NCI-H2081 (cell line): ENCODE data around the gene DENND1B.
A peak's percentile ranks its signal among the peaks of the same experiment; 100 is the strongest.
"Not testable (repeated sequence)": the region's sequence is repeated elsewhere in the genome, so short reads cannot be mapped to it uniquely, and the experiment has no call there.

Experiments used
- DNase-seq, 2 experiments: peaks; one replicate each; lab custom pipeline; 2025; lab: John Stamatoyannopoulos, UW

DENND1B gene

DNA sequence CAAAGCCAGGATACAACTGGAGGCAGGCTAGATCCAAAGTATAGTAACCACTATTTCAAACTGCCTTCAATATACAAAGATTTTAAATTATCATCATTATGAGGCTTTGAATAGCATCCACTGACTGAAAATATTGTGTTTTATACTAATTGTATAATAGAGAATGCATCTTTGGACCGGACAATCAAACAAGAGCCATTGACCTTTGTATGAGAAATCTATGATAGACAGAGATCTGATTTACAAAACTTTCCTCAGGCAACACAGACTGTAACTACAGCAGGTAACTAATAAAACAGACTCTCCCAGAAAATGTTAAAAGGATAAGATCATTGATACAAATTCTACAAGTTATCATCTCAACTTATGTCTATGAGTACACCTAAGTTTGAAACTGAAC lies 152.9 kb downstream of the DENND1B start:
- no peak for DNase-seq

DNA sequence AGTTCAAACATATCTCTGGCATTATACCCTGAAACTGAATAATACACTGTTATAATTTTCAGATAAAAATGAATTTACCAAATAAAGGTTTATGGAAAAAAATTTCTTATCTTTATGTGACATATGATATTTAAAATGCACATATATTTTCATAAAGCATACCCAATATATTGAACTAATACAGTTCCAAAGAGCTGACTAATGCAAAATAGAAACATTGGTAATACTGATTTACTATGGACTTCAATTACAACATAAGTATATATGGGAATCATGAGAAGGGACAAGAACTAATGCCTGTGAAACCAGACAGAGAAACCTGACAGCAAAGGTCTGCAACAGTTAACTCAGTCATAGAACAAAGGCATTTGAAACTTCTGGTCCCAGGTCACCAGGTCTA lies 153.5 kb downstream of the DENND1B start:
- DNase-seq: no peak

DNA sequence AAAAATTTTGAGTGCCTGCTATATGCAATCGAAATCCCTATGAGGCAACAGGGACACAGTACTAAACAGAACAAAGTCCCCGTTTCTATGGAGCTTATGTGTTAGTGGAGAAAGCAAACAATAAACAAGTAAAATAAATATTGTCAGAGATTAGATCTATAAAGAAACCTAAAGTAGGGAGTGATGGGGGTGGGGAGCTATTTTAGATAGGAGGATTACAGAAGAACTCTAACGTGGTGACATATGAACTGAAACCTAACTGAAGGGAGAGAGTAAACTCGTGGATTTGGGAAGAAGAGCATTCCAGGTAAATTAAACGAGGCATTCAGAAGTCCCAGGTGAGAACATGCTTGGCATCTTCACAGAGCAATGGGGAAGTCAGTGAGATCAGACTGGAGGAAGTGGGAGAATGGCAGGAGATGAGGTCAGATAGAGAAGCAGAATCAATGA lies 154.5 kb downstream of the DENND1B start:
- DNase-seq: no peak

DNA sequence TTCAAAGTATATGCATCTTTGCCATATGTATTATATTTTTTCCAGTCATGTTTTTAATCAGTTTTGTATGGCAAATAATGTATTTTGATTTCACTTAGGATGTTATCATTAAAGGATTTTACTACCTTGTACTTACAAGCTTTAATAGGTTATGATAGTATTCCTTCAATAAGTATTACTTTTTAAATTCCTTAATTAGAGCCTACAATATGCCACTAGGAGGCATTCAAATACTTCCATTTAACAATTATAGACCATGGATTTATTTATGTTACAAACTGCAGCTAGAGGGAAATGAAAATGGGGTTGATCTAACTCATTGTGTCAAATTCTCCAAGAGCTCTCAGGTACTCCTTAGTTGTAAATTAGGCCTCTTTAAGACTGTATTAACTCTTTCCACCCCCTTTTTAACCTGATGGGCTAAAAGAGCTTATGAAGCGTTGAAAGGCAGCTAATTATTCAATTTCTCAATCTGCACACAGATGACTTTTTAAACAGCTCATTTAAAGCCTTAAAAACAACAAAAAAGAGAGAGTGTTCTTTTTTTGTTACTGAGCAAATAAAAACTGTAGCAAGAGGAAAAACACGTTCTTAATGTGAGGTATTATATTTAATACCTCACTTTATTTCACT lies 156.2 kb downstream of the DENND1B start:
- DNase-seq: peak; percentile 20 to 57

DNA sequence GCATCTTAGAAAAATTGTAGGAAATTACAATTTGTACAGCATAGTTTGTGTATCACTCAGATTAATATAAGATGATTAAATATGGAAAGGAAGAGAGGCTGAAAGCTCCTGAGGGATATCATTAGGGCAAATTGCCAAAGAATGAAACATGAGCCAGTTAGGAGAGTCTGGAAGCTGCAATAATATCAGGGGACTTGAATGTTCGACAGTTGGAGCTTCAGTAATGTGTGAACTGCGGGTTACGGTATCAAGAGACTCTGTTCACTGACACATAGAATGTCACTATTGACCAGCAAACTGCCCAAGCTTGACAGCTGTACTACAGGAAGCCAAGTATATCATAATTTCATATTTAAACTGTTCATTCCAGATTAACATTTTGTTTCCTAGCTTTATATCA lies 157.2 kb downstream of the DENND1B start:
- peak; percentile 21 to 63 for DNase-seq

DNA sequence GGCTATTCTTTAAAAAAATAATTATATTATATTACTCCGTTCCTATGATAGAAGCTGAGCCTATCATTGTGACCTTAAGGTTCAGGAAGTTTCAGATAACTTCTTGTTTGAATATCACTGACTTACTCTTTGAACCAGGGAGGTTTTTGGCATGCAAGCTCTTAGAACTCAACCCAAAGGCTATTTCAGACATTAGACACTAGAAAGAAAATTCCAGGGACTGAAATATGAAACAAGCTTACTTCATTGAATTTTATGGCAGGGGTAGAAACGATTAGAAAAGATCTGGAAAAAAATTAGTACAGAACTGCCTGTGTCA lies 159.6 kb downstream of the DENND1B start:
- no peak for DNase-seq

DNA sequence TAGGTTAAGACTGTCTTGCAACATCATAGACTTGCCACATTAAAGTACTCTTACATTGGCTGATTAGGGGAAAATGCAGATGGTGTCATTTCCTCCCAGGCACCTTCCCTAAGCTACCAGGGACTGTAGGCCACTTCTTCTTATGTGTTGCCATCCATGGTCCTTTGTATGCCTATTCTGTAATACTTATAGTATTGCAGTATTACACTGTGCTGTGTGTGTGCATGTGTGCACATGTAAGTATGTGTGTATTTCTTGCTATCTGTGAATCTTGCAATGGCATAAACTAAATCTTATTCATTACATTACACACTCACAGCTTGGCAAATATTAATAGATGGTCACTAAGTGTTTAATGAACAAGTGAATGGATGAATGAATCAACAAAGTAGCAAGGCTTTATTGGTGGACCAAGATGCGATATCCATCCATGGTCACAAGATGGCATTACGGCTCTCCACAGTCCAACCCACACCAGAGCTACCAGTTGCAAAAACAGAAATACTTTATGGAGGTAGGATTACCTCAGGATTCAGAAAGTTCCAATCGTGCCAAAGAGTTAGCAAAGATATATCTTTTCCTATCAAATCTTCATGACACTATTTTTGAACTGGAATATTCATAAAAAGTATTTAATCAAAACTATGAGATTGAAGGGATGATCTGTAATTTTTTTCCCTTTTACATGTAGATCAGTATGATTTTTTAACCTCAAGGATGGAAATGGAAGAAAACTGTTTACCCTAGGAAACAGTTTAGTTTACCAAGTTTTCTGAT lies 160.2 kb downstream of the DENND1B start:
- DNase-seq: peak; percentile 55 to 70

DNA sequence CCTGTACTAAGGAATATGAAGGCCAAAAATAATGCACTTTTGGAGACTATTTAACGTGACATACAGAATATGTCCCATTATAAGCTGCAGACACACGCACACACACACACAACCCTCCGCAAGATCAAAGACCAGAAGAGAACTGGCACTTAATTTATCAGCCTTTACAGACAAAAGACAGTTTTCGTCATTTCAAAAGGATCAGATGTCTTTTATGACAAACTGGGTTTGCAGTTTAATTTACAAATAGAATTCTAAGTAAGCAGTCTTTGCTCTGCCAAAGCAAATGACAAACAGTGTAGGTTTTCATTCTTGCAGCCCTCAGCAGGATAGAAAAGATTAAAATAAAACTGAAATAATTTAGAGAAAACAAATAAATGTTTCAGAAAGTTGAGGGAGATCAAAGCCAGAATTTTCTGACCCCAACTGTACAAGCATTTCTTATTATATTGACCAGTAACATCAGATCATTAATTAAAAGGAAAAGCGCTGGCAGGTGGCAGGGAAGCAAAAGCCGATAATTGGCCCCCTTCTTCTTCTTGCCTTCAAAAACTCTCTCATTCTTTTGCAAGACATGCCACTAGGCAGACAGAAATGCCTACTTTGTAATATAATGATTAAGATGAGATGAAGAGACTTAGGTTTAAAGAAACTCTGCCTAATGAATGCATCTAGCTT lies 169.0 kb downstream of the DENND1B start:
- peak in 1 of 2 experiments; percentile 21 for DNase-seq

DNA sequence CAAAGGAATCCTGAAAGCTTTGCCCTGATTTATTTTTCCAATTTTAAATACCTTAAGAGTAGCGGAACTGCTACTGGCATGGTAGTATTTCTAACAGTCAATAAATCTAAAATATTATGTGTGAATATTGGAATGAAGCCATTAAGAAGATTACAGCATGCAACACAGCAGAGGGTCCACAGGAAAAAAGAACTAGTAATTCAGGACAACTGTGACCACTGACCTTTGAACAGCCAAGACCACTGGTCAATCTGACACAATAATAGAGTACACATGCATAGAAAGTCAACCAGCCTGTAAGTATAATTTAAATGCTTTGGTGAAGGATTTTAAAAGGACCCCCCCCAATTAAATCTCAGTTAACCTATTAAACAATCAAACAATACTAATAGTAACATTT lies 171.0 kb downstream of the DENND1B start:
- DNase-seq: no peak

DNA sequence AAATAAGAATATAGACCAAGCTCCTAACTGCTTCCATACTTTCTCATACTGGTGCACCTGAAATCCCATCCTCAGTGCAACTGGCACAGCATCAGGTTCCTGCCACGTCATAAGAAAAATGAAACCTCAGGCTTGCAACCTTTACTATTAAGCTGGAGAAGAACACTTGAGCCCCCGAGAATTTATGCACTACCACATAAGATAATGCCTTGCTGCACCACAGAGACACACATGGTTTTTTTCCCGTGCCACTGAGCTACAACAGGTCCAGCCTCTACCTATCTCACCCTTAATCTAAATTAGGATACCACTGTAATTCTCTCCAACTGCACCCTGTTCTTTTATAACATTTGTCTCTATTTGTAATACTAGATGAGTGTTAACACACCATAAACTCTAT lies 174.5 kb downstream of the DENND1B start:
- DNase-seq: no peak

DNA sequence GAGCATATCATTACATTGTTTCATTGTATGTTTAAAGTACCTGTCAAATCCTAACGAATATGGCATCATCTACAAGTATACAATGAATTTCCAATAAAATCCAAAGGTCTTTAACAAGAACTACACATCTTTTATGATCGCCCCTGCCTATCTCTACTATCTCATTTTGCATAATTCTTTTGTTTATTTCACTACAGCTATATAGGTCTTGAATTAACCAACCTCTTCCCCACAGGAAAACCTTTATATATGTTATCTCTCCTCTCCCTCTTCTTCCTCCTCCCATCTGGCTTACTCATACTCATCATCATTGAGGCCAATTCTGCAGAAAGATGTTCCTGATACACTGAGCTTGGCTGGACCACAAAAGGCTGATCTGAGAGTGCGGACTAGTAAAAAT lies 175.5 kb downstream of the DENND1B start:
- DNase-seq: no peak

DNA sequence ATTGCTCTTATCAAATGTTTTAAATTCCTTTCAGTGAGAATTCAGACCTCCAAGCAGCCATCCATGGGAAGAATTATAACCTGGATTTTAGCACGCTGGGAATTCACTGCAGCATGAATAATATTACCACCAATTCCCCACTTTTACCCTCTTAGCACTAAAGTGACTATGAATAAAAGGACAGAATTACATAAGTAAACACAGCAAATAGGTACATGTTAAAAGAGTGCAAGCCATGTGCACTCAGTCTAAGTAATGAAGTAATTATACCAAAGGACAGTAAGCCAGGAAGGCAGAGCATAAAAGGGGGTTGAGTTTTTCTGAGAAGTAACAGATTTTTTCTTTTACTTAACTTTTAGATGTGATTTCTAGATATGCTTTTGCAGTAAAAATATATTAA lies 176.3 kb downstream of the DENND1B start:
- peak; percentile 37 to 92 for DNase-seq

DNA sequence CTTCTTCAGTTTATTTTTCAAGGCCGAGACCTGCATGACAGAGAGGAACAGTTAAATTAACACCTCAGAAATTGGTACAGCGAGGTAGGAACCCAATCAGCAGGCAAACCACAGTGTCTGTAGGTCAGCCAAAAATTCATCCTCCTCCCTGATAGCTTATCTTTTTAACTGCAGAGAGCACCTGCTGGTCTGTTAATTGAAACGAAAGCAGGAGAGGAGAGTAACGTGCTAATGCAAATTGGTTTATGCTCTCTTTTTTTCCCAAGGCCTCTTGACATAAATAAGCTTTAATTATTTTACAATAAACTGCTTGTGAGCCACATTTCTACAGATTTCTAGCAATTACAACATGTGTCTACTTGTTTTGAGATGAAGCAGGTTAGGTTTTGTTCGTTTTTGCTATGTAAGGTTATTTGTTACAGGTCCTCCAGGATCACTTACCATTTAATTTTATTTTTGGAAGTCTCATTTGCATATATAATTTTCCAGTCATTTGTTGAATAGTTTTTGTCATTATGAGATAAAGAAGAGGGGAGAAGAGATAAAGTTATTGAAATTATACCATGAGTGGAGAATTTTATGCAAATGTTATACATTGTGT lies 179.9 kb downstream of the DENND1B start:
- peak; percentile 13 to 68 for DNase-seq

DNA sequence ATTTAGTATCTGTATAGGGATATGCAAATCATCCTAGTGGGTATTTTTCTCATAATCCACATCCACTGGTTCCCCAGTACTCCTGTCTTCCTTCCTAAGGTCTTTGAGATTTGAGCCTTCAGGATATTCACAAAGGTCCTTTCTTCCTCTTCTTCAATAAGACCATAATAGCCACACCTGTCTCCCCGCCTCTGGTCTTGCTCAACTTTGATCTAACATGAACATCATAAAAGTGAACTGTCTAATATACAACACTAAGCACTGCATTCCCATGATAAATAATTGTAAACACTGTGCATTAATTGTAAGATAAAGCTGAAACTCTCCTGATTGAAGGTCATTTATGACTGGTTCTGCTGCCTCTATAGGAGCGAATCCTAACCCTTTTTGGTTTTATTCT lies 184.6 kb downstream of the DENND1B start:
- no peak for DNase-seq

DNA sequence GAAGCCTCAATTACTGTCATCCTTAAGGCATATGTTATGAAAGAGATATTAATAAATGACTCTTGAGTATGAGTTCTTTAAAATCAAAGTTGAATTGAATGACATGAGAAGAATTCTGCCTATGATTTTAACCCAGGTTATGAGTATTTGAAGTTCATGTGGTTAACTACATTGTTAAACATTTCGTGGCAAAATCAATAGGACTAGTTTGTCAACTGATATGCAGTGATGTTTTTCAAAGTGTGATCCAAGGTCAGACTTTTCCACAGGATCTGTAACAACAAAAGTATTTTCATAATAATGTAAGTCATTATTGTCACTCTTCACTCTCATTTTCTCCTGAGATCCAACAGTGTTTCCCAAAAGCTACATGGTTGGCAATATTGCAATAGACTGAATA lies 189.5 kb downstream of the DENND1B start:
- no peak for DNase-seq

DNA sequence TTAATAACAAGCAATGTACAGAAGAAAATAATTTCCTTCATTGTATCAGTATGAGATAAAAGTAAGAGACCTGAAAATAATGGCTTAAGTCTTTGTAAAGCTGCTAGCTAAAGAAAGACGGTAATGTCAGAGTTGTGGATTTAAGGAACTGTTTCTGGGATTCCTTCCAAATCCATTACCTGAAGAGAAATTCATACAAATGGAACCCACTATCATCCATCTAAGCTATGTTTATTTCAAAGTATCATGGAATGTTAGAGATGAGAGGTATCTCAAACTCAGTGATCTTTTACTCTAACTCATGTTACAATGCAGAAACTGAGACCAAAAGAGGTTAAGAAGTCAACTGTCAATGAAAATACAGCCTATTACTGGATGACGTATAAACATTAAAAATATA lies 197.7 kb downstream of the DENND1B start:
- no peak for DNase-seq

DNA sequence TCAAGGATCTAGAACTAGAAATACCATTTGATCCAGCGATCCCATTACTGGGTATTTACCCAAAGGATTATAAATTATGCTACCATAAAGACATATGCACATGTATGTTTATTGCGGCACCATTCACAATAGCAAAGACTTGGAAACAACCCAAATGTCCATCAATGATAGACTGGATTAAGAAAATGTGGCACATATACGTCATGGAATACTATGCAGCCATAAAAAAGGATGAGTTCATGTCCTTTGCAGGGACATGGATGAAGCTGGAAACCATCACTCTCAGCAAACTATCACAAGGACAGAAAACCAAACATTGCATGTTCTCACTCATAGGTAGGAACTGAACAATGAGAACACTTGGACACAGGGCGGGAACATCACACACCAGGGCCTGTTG lies 199.7 kb downstream of the DENND1B start:
- not testable (repeated sequence) for DNase-seq

DNA sequence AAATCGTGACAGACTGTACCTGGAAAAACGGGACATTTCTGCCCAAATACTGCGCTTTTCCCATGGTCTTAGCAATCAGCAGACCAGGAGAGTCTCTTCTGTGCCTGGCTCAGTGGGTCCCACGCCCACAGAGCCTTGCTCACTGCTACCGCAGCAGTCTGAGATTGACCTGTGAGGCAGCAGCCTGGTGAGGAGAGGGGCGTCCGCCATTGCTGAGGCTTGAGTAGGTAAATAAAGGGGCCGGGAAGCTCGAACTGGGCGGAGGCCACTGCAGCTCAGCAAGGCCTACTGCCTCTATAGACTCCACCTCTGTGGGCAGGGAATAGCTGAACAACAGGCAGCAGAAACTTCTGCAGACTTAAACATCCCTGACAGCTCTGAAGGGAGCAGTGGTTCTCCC lies 203.1 kb downstream of the DENND1B start:
- no peak for DNase-seq

DNA sequence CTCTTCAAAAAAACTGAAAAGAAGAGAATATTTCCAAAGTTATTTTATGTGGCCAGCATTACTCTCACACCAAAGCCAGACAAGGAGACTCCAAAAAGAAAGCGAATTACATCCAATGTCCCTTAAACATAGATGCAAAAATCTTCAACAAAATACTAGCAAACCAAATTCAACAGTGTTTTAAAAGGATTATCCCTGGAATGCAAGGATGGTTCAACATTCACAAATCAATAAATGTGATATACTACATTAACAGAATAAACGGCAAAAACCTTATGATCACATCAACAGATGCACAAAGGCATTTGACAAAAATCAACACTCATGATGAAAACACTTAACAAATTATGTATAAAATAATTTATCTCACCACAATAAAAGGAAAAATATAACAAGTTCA lies 207.8 kb downstream of the DENND1B start:
- DNase-seq: no peak

DNA sequence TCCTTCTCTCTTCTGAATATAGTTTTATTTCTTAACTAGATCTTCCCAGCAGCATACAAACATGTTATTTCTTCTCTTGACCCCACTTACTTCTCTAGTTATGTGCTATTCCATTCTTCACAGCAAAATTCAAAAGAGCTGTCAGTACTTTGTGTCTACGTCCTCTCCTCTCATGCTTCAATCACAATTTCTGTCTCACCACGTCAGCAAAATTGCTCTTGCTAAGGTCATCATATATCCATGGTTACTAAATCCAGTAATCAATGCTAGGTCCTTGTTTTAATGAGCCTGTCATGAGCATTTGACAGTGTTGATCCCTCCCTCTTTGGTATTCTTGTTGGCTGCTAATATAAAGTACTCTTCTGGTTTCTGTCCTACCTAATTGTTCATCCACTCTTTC lies 214.2 kb downstream of the DENND1B start:
- no peak for DNase-seq

DNA sequence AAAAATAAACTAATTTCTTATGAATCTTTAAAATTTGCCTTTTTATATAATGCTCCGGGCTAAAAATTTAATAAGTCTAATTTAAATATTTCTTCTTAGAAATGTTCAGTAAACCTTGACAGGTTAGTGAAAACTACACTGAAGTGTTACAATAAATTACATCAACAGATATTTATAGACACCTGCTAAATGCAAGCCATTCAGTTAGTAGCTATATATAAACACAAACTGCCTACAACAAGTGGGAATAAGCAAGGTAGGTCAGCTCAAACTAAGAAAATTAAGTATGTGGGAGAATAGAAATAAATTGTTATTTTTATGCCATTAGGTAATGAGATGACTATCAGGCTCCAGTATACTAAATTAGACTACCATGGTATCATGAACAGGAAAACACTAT lies 215.6 kb downstream of the DENND1B start:
- no peak for DNase-seq

DNA sequence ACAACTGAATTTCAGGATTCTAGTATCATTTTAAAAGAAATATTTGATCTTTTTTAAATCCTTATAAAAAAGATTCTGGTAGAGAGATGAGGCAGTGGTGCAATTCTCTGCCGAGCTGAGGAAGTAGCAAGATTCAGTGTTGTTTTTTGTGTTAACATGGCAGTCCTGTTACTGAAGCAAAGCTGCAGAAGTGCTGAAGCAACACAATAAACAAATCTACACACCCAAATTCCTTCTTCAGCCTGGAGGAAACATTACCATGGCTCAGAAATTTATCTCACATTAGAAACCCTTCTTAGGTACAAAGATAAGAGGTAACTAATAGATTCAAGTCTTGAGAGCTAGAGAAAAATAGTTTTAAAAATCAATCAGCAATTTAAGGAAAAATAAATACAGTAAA lies 216.0 kb downstream of the DENND1B start:
- no peak for DNase-seq

DNA sequence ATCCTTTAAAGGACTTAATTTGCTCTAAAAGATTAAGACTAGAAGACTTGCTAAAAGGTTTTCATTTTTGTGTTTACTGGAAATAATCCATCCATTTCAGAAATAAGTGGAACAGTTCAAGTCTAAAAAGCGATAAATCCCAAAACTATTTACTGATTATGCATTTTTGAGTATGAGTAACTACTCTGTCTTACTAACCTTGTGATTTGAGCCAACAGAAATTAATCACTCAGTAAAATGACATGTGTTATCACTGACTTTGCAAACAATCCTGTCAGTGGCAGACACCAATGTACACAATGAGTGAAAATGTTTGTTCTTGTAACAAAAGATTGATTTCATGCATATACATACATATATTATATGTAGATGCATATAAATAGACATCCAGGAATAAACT lies 218.0 kb downstream of the DENND1B start:
- DNase-seq: peak in 1 of 2 experiments; percentile 29
